Skeletal muscle satellite cell (primary cell): ENCODE measurements around the gene MED23.

Experiments
- H3K27me3 ChIP-seq: 2 replicates; pipeline ENCODE4 v1.7.0; 2013; ENCODE audit warnings: low read length; ENCODE audit not compliant: control insufficient read depth, insufficient read depth
- H3K36me3 ChIP-seq: 2 replicates; pipeline ENCODE4 v1.7.0; 2013; ENCODE audit warnings: mild to moderate bottlenecking, control low read depth, low read length; ENCODE audit not compliant: insufficient read depth
- H3K4me1 ChIP-seq: 2 replicates; pipeline ENCODE4 v1.7.0; 2013; ENCODE audit warnings: low read length; ENCODE audit not compliant: control insufficient read depth, insufficient read depth
- H3K4me2 ChIP-seq: 2 replicates; pipeline ENCODE4 v1.7.0; 2013; ENCODE audit warnings: mild to moderate bottlenecking, low read length
- H3K4me3 ChIP-seq: 2 replicates; pipeline ENCODE4 v1.7.0; 2013; ENCODE audit warnings: low read length
- H3K9ac ChIP-seq: 2 replicates; pipeline ENCODE4 v1.7.0; 2013; ENCODE audit warnings: mild to moderate bottlenecking, low read depth, low read length, moderate library complexity
- H3K9me3 ChIP-seq: replicated peaks from 2 replicates; pipeline ENCODE4 v1.7.0; 2013; ENCODE audit warnings: mild to moderate bottlenecking, control low read depth, low read length

The MED23 gene

GRCh38 chr6:131600716-131601115 is 27.3 kb downstream of the MED23 start:
- Histone ChIP-seq H3K36me3 (peaks cover 69% of the 10 kb centered on the region), H3K9ac (no peak overlapping the region), H3K4me2 (no peak overlapping the region), H3K4me3 (no peak overlapping the region), H3K27me3 (no peaks in the 10 kb centered on the region), H3K4me1 (peaks cover 9% of the 10 kb centered on the region), H3K9me3 (no peaks in the 10 kb centered on the region)

DNA sequence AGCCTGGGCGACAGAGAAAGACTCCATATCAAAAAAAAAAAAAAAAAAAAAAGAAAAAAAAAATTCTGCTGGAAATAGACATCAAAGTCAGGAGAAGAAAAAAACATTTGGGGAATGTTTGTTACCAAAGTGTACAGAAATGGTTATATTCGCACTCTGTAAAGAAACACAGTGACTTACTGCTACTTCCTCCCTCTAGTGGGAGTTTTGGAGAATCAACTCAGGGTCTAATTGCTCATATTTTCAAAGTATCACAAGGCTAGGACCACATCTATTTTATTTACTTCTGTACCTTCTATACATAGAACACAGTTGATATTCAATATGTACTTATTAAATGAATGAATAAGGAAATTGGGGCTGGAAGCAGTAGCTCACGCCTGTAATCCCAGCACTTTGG is 30.6 kb downstream of the MED23 start:
- Histone ChIP-seq H3K4me3 (no peak overlapping the region), H3K27me3 (no peaks in the 10 kb centered on the region), H3K36me3 (peaks cover 77% of the 10 kb centered on the region), H3K9ac (no peak overlapping the region), H3K4me2 (no peak overlapping the region), H3K9me3 (no peaks in the 10 kb centered on the region), H3K4me1 (no peaks in the 10 kb centered on the region)

DNA sequence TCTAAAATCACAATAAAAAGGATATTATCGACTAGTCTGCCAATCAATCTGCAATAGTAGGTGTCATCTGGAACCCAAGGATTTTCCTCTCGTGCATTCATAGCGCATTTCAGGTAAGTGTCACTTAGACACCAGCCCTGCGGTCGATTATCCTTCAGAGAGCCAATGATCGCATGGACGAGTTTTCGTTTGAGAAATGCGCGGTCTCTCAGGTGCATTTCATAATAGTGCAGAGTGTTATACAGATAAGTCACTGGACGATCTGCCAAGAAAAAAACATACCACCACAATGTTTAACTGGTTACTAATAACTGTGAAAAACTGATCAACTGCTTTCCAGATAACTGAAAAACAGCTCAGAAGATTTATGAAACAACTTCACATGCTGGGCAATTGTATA is 34.0 kb downstream of the MED23 start:
- H3K27me3 ChIP-seq = no peaks in the 10 kb centered on the region
- no peaks in the 10 kb centered on the region for H3K4me1 ChIP-seq
- no peak overlapping the region for H3K9ac ChIP-seq
- no peak overlapping the region for H3K4me2 ChIP-seq
- H3K4me3 ChIP-seq = no peak overlapping the region
- H3K36me3 ChIP-seq = peaks cover 74% of the 10 kb centered on the region
- H3K9me3 ChIP-seq = no peaks in the 10 kb centered on the region

- H3K9me3 ChIP-seq = no peaks in the 10 kb centered on the region
- H3K4me1 ChIP-seq = no peaks in the 10 kb centered on the region
- H3K4me2 ChIP-seq = no peak overlapping the region
- no peaks in the 10 kb centered on the region for H3K27me3 ChIP-seq
- peaks cover 71% of the 10 kb centered on the region for H3K36me3 ChIP-seq
- H3K4me3 ChIP-seq = no peak overlapping the region
- no peak overlapping the region for H3K9ac ChIP-seq
Observed at GRCh38 chr6:131592935-131593334, 35.1 kb downstream of the MED23 start.

- no peak overlapping the region for H3K4me3 ChIP-seq
Observed at GRCh38 chr6:131588643-131589042, 39.4 kb downstream of the MED23 start.

DNA sequence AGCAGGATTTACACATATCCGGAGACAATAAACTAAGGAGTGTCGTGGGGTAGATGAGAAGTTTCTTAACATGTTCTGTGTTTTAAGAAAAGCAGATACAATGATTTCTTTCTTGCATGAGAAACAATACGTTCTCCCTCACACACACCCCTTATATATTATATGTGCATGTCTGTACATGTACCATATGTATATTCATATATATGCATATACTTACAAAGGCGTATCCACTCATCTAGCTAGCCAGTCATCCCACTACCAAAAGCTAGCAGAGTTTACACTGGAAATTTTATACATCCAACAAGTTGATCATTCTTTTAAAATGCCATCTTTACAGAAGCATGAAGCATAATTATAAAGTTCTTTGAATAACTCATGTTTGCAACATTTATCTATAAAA is 40.1 kb downstream of the MED23 start:
- H3K9me3 ChIP-seq = no peaks in the 10 kb centered on the region
- H3K4me1 ChIP-seq = no peaks in the 10 kb centered on the region
- H3K4me2 ChIP-seq = no peak overlapping the region
- no peak overlapping the region for H3K9ac ChIP-seq
- no peak overlapping the region for H3K4me3 ChIP-seq
- H3K36me3 ChIP-seq = peaks cover 69% of the 10 kb centered on the region
- H3K27me3 ChIP-seq = no peaks in the 10 kb centered on the region

More at GRCh38 chr6:131588643-131589042, 39.4 kb downstream of the MED23 start:
- no peak overlapping the region for H3K4me2 ChIP-seq
- no peaks in the 10 kb centered on the region for H3K27me3 ChIP-seq
- no peak overlapping the region for H3K9ac ChIP-seq
- peaks cover 70% of the 10 kb centered on the region for H3K36me3 ChIP-seq
- H3K9me3 ChIP-seq = no peaks in the 10 kb centered on the region
- H3K4me1 ChIP-seq = no peaks in the 10 kb centered on the region

DNA sequence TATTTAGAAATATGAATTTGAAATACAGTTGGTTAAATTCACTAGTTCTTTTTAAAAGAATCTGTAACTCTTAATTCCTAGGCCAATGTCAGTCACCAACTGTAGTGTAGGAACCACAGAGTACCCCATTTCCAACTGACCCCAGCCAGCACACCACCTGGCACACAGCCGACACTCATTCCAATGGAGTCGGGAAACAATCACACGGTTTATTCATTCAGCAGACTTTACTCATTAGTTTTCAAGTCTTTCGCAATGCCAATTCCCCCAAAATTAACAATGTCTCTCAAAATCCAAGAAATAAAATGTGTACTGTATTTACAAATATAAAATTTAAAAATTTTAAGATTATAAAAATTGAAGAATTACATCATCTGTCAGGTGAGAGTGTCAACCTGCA is 41.5 kb downstream of the MED23 start:
- H3K4me1 ChIP-seq = no peaks in the 10 kb centered on the region
- H3K9ac ChIP-seq = no peak overlapping the region
- no peaks in the 10 kb centered on the region for H3K9me3 ChIP-seq
- H3K27me3 ChIP-seq = no peaks in the 10 kb centered on the region
- H3K4me2 ChIP-seq = no peak overlapping the region
- H3K36me3 ChIP-seq = peaks cover 61% of the 10 kb centered on the region
- H3K4me3 ChIP-seq = no peak overlapping the region

DNA sequence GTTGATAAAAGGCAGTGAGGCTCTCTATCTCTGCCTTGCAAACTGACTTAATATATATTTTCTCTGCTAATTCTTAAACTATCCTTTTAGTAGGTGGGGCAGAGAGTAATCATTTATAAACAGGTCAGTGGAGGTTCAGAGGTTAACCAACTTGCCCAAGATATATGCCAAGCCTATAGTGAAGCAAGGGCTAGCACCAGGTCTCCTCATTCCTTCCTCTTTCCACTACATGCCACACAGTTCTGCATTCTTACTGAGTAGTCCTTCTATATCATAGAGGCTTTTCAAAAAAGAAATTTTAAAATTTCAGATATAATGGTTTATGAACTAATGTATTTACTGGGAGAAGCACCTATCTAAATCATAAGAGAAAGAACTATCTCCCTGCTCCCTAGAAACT is 46.5 kb downstream of the MED23 start:
- peaks cover 39% of the 10 kb centered on the region for H3K36me3 ChIP-seq
- H3K4me2 ChIP-seq = no peak overlapping the region
- H3K27me3 ChIP-seq = no peaks in the 10 kb centered on the region
- H3K4me3 ChIP-seq = no peak overlapping the region
- no peaks in the 10 kb centered on the region for H3K4me1 ChIP-seq
- H3K9ac ChIP-seq = no peak overlapping the region
- no peaks in the 10 kb centered on the region for H3K9me3 ChIP-seq

- H3K4me2 ChIP-seq = no peak overlapping the region
- H3K4me3 ChIP-seq = no peak overlapping the region
- H3K4me1 ChIP-seq = no peaks in the 10 kb centered on the region
- no peaks in the 10 kb centered on the region for H3K27me3 ChIP-seq
- H3K9ac ChIP-seq = no peak overlapping the region
- peaks cover 11% of the 10 kb centered on the region for H3K36me3 ChIP-seq
- H3K9me3 ChIP-seq = no peaks in the 10 kb centered on the region
Observed at GRCh38 chr6:131575834-131576478, 52.1 kb downstream of the MED23 start.

GRCh38 chr6:131574686-131575085 is 53.4 kb downstream of the MED23 start:
- Histone ChIP-seq H3K9ac (no peak overlapping the region), H3K4me2 (no peak overlapping the region), H3K4me1 (no peaks in the 10 kb centered on the region), H3K36me3 (peaks cover 3% of the 10 kb centered on the region), H3K4me3 (no peak overlapping the region), H3K27me3 (no peaks in the 10 kb centered on the region), H3K9me3 (no peaks in the 10 kb centered on the region)

DNA sequence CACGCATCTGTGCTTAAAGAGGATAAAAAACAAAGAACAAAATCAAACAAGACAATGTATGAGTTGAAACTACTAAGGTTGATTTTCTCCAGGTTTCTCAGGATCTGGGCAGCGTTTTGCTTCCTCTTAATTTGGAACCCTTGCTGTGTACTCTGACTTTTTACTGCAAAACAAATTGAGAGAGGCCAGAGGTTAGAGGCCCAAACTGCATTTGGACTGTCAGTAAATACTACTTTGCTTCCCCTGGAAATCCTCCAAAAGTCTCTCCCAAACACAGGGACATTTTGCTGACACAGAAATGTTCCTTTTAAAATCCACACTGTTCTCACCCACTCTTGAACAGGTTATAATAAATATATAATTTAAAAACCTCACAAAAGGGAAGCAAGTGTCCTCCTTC is 53.9 kb downstream of the MED23 start:
- Histone ChIP-seq H3K4me3 (no peak overlapping the region), H3K9ac (no peak overlapping the region), H3K9me3 (no peaks in the 10 kb centered on the region), H3K27me3 (no peaks in the 10 kb centered on the region), H3K4me2 (no peak overlapping the region), H3K4me1 (no peaks in the 10 kb centered on the region), H3K36me3 (no peaks in the 10 kb centered on the region)

DNA sequence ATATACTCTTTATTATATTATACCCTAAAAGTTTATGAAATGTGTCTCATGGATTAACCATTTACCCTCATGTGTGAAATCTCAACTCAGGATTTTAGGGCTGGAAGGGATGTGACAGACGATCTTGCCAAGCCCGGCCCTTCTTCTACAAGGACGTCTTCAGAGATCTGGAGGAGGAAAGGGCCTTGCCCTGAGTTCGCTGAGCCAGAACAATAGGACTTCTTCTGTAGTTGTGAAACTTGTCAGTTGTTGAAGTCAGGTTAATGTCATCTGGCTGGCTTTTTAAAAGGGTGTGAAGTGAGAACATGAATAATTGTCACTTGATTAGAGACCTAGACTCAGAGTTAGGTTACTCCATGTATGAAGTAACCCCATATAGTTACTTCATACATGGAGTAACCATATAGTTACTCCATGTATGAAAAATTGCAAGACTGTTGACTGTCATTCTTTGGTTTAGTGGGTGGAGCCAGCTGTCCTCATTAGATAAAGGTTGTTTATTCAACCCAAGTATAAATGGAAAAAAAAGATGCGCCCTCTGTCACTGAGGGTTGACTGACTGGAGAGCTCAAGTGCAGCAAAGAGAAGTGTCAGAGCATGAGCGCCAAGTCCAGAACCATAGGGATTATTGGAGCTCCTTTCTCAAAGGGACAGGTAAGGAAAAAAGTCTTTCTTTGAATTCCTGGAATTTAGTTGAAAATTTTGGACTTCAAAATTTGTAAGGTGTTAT is 55.2 kb downstream of the MED23 start, which contains the start of gene ARG1:
TSS of gene ARG1 (plus strand) at position 541 of the 730 bp plus-strand sequence. CDS start at position 598, 57 bp downstream.
- Histone ChIP-seq H3K4me3 (no peak within 1 kb of the TSS), H3K27me3 (no peaks in the 10 kb centered on the region), H3K9me3 (no peaks in the 10 kb centered on the region), H3K4me2 (no peak within 1 kb of the TSS), H3K36me3 (no peaks in the 10 kb centered on the region), H3K9ac (no peak within 1 kb of the TSS), H3K4me1 (no peaks in the 10 kb centered on the region)
